Liver (tissue), 9 donors: ENCODE measurements around the gene SEMA5A. TPM values are rescaled to one million over a fixed set of nuclear protein-coding genes. Genes with fewer than 3 reads are reported as not detected.

Experiments
- DNase-seq: peaks from one replicate; pipeline ENCODE4 v3.0.0-alpha.2; 2017; ENCODE audit warnings: low spot score
- H3K27ac ChIP-seq, 2 donors: one replicate each; pipeline ENCODE4 v1.7.0; 2013; ENCODE audit warnings: inconsistent platforms in 2 of 2, low read length in 2 of 2, control low read depth in 1 of 2, low read depth in 1 of 2, mild to moderate bottlenecking in 1 of 2
- H3K27me3 ChIP-seq, 4 donors: one replicate each; pipeline versions ENCODE4 v1.6.1 to v1.7.0; 2013; ENCODE audit warnings: low read length in 3 of 4, inconsistent platforms in 1 of 4, mild to moderate bottlenecking in 1 of 4, moderate library complexity in 1 of 4; ENCODE audit not compliant: control insufficient read depth in 4 of 4, insufficient read depth in 4 of 4
- H3K36me3 ChIP-seq, 4 donors: one replicate each; pipeline versions ENCODE4 v1.6.1 to v1.7.0; 2013; ENCODE audit warnings: low read length in 3 of 4, mild to moderate bottlenecking in 3 of 4, low read depth in 1 of 4, moderate library complexity in 1 of 4; ENCODE audit not compliant: control insufficient read depth in 4 of 4, insufficient read depth in 3 of 4
- H3K4me1 ChIP-seq, 4 donors: one replicate each; pipeline versions ENCODE4 v1.6.1 to v1.7.0; 2013; ENCODE audit warnings: low read length in 3 of 4, mild to moderate bottlenecking in 3 of 4, moderate library complexity in 1 of 4; ENCODE audit not compliant: control insufficient read depth in 4 of 4, insufficient read depth in 4 of 4
- H3K4me3 ChIP-seq, 3 donors: one replicate each; pipeline versions ENCODE4 v1.6.1 to v1.7.0; 2013; ENCODE audit warnings: low read length in 3 of 3, control low read depth in 1 of 3, low read depth in 1 of 3, mild to moderate bottlenecking in 1 of 3
- H3K9ac ChIP-seq, 2 donors: one replicate each; pipeline ENCODE4 v1.7.0; 2013; ENCODE audit warnings: low read length in 2 of 2, mild to moderate bottlenecking in 2 of 2, moderate library complexity in 2 of 2, control low read depth in 1 of 2, low read depth in 1 of 2
- H3K9me3 ChIP-seq, 4 donors: one replicate each; pipeline versions ENCODE4 v1.6.1 to v1.7.0; 2013; ENCODE audit warnings: low read length in 3 of 4; ENCODE audit not compliant: control insufficient read depth in 4 of 4
- ATF3 ChIP-seq: IDR thresholded peaks from 2 replicates; pipeline ENCODE4 v1.6.1; 2016; ENCODE audit warnings: antibody characterized with exemption
- EGR1 ChIP-seq, 2 donors: IDR thresholded peaks; 2 replicates each; pipeline ENCODE4 v1.6.1; 2016 to 2018; ENCODE audit warnings: antibody characterized with exemption in 2 of 2, low read depth in 2 of 2
- FOXA1 ChIP-seq: IDR thresholded peaks from 2 replicates; pipeline ENCODE4 v1.6.1; 2016; ENCODE audit warnings: antibody characterized with exemption
- FOXA2 ChIP-seq: IDR thresholded peaks from 2 replicates; pipeline ENCODE4 v1.6.1; 2016; ENCODE audit warnings: antibody characterized with exemption
- GABPA ChIP-seq, 2 donors: IDR thresholded peaks in 1 of 2; conservative IDR thresholded peaks in 1 of 2; 2 replicates each; pipeline ENCODE4 v1.6.1; 2016; ENCODE audit warnings: antibody characterized with exemption in 2 of 2, mild to moderate bottlenecking in 1 of 2, moderate library complexity in 1 of 2
- HNF4A ChIP-seq, 2 donors: conservative IDR thresholded peaks; 2 replicates each; pipeline ENCODE4 v1.6.1; 2016; ENCODE audit warnings: antibody characterized with exemption in 2 of 2, mild to moderate bottlenecking in 2 of 2
- HNF4G ChIP-seq: IDR thresholded peaks from 2 replicates; pipeline ENCODE4 v1.6.1; 2016; ENCODE audit warnings: antibody characterized with exemption
- NR2F2 ChIP-seq: IDR thresholded peaks from 2 replicates; pipeline ENCODE4 v1.6.1; 2016; ENCODE audit warnings: antibody characterized with exemption
- REST ChIP-seq: IDR thresholded peaks from 2 replicates; pipeline ENCODE4 v1.6.1; 2016; ENCODE audit warnings: antibody characterized with exemption, mild to moderate bottlenecking
- RXRA ChIP-seq, 2 donors: IDR thresholded peaks; 2 replicates each; pipeline ENCODE4 v1.6.1; 2017 to 2018; ENCODE audit warnings: antibody characterized with exemption in 2 of 2, mild to moderate bottlenecking in 1 of 2
- SP1 ChIP-seq: IDR thresholded peaks from 2 replicates; pipeline ENCODE4 v1.6.1; 2018; ENCODE audit warnings: antibody characterized with exemption, mild to moderate bottlenecking
- TAF1 ChIP-seq: conservative IDR thresholded peaks from 2 replicates; pipeline ENCODE4 v1.6.1; 2016; ENCODE audit warnings: antibody characterized with exemption, mild to moderate bottlenecking
- YY1 ChIP-seq: IDR thresholded peaks from 2 replicates; pipeline ENCODE4 v1.6.1; 2016; ENCODE audit warnings: antibody characterized with exemption, mild to moderate bottlenecking
- WGBS: extraction: QIAGEN DNeasy Blood & Tissue Kit; methylation state at CpG from one replicate; pipeline ENCODE4 v1.1.7; 2013; 5-methylcytosine and 5-hydroxymethylcytosine counted together
- polyA plus RNA-seq, 2 donors: library from polyadenylated mRNA; stranded (reverse) in 1 of 2; unstranded in 1 of 2; fragments of 200-250 nt in 1 of 2; fragments of >200 nt in 1 of 2; fragmentation: Nextera tagmentation in 1 of 2; extraction: Ambion mirVana in 1 of 2; gene quantifications; one replicate each; pipeline versions ENCODE4 v1.2.1 to v1.2.3, GENCODE V29; 2013 to 2015
- total RNA-seq, 2 donors: library from RNA; depleted of rRNA; stranded (reverse); fragments of >200 nt; gene quantifications; one replicate each; pipeline ENCODE4 v1.2.3, GENCODE V29; 2014
- TF ChIP-seq, protein P1 (sequence below): fragments of 150-350 bp; IDR thresholded peaks from 2 replicates; pipeline ENCODE4 v1.5.1; 2017; ENCODE audit warnings: improper control_type of control experiment, low read depth, low read length; ENCODE audit not compliant: missing input control
- donor health status: healthy.
- donor health status: healthy.
- donor health status: healthy.
- donor health status: healthy.
- donor health status: healthy.

The SEMA5A gene
- total and polyA plus RNA-seq, 4 donors, result 1.1 to 5.8 (median 3.2) TPM

- Histone ChIP-seq H3K27me3 (no peaks in the 10 kb centered on the region), H3K4me3 (no peak overlapping the region), H3K4me1 (no peaks in the 10 kb centered on the region)
Measured at GRCh38 chr5:9058161-9058560, 487.7 kb downstream of the SEMA5A start.

DNA sequence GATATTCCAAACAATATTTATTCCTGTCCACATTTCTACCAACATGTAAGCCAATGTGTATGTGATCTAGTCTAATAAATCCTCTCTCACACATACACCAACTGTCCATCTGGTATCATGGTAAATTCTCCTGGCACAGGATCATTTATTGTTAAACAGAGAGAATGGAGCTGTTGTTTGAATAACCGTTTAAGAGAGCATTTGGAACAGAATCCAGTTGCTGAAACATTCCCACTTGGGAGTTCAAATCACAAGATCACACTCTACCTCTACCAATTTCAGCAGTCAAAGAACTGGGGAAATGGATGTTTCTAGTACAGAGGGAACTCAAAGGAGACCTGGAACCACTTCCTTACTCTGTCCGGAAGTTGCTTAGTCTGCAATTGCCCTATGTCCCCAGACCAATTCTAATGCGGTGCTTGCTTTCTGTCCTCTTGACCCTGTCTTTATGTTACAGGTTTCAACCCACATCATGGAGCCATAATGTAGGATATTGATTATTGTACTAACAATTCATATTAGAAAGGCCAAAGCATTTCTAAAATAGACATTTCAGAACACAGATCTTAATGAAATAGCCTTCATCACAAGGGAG is 488.4 kb downstream of the SEMA5A start:
- Histone ChIP-seq H3K9me3 (no peaks in the 10 kb centered on the region), H3K4me3 (no peak overlapping the region), H3K9ac (no peak overlapping the region), H3K27ac (no peak overlapping the region), H3K27me3 (no peaks in the 10 kb centered on the region), H3K4me1 (no peaks in the 10 kb centered on the region), H3K36me3 (peaks cover 0 to 8% (median 3%) of the 10 kb centered on the region in 4 donors)
- no peak for DNase-seq
- 72% methylated on average over 3 of the region's 3 CpGs for WGBS
- TF ChIP-seq ATF3 (no peak), GABPA (IDR thresholded peaks at IDR 0.05 in 1 of 2, conservative IDR thresholded peaks at IDR 0.05 in 1 of 2) (no peak), HNF4G (no peak), EGR1 (IDR thresholded peaks at IDR 0.05; ENCODE audit: low read depth in 2 of 2) (no peak), SP1 (no peak), NR2F2 (no peak), RXRA (IDR thresholded peaks at IDR 0.05) (no peak), YY1 (no peak), HNF4A (conservative IDR thresholded peaks at IDR 0.05) (no peak), TAF1 (no peak), FOXA2 (no peak), REST (no peak)
- TF ChIP-seq, protein P1, sequence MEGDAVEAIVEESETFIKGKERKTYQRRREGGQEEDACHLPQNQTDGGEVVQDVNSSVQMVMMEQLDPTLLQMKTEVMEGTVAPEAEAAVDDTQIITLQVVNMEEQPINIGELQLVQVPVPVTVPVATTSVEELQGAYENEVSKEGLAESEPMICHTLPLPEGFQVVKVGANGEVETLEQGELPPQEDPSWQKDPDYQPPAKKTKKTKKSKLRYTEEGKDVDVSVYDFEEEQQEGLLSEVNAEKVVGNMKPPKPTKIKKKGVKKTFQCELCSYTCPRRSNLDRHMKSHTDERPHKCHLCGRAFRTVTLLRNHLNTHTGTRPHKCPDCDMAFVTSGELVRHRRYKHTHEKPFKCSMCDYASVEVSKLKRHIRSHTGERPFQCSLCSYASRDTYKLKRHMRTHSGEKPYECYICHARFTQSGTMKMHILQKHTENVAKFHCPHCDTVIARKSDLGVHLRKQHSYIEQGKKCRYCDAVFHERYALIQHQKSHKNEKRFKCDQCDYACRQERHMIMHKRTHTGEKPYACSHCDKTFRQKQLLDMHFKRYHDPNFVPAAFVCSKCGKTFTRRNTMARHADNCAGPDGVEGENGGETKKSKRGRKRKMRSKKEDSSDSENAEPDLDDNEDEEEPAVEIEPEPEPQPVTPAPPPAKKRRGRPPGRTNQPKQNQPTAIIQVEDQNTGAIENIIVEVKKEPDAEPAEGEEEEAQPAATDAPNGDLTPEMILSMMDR, result no peak

More at GRCh38 chr5:9058161-9058560, 487.7 kb downstream of the SEMA5A start:
- no peak for DNase-seq
- Histone ChIP-seq H3K27ac (no peak overlapping the region), H3K36me3 (peaks cover 0 to 9% (median 3%) of the 10 kb centered on the region in 4 donors), H3K9me3 (no peaks in the 10 kb centered on the region), H3K9ac (no peak overlapping the region)
- TF ChIP-seq HNF4G, result no peak
- no peak for TF ChIP-seq FOXA2
- TF ChIP-seq TAF1, result no peak
- TF ChIP-seq FOXA1, result no peak
- TF ChIP-seq GABPA (IDR thresholded peaks at IDR 0.05 in 1 of 2, conservative IDR thresholded peaks at IDR 0.05 in 1 of 2), result no peak
- TF ChIP-seq, protein P1, result no peak
